Trophoblast cell (in vitro differentiated cells and primary cell): ENCODE measurements around the gene CENPT.
"Not testable (repeated sequence)": the region's sequence is repeated elsewhere in the genome, so short reads cannot be mapped to it uniquely, and the experiment has no call there.

Experiments used
- DNase-seq, 2 donors: peaks; one replicate each; pipeline ENCODE4 v3.0.0-alpha.2; 2016
- H2AFZ ChIP-seq: 2 replicates; pipeline ENCODE4 v1.6.1; 2013; ENCODE audit warnings: low read length, moderate library complexity, mild to moderate bottlenecking; ENCODE audit not compliant: insufficient read depth, poor library complexity
- H2AK5ac ChIP-seq: 2 replicates; pipeline ENCODE4 v1.6.1; 2013; ENCODE audit warnings: mild to moderate bottlenecking, low read length
- H2BK120ac ChIP-seq: 2 replicates; pipeline ENCODE4 v1.6.1; 2013; ENCODE audit warnings: low read length, mild to moderate bottlenecking, moderate library complexity; ENCODE audit not compliant: insufficient read depth, poor library complexity
- H2BK12ac ChIP-seq: 2 replicates; pipeline ENCODE4 v1.6.1; 2013; ENCODE audit warnings: mild to moderate bottlenecking, low read length, moderate library complexity
- H2BK5ac ChIP-seq: 2 replicates; pipeline ENCODE4 v1.6.1; 2013; ENCODE audit warnings: low read length, low read depth, moderate library complexity, mild to moderate bottlenecking; ENCODE audit not compliant: poor library complexity
- H3K14ac ChIP-seq: 2 replicates; pipeline ENCODE4 v1.6.1; 2013; ENCODE audit warnings: mild to moderate bottlenecking, low read length
- H3K18ac ChIP-seq: 2 replicates; pipeline ENCODE4 v1.6.1; 2013; ENCODE audit warnings: mild to moderate bottlenecking, low read length
- H3K23ac ChIP-seq: 2 replicates; pipeline ENCODE4 v1.6.1; 2013; ENCODE audit warnings: low read length
- H3K27ac ChIP-seq: 2 replicates; pipeline ENCODE4 v1.5.1; 2013; ENCODE audit warnings: low read depth, mild to moderate bottlenecking, inconsistent platforms, low read length, moderate library complexity
- H3K27me3 ChIP-seq: 2 replicates; pipeline ENCODE4 v1.6.1; 2013; ENCODE audit warnings: inconsistent platforms, mild to moderate bottlenecking, low read length, moderate library complexity; ENCODE audit not compliant: insufficient read depth
- H3K36me3 ChIP-seq, 2 experiments: 1 replicate in 1 of 2; 2 replicates in 1 of 2; pipeline ENCODE4 v1.6.1; 2013; ENCODE audit warnings: low read length in 2 of 2, mild to moderate bottlenecking in 2 of 2, moderate library complexity in 1 of 2; ENCODE audit not compliant: insufficient read depth in 2 of 2, control insufficient read depth in 1 of 2
- H3K4ac ChIP-seq: 2 replicates; pipeline ENCODE4 v1.6.1; 2013; ENCODE audit warnings: low read depth, mild to moderate bottlenecking, low read length, moderate library complexity
- H3K4me1 ChIP-seq, 2 experiments: 1 replicate in 1 of 2; 2 replicates in 1 of 2; pipeline ENCODE4 v1.6.1; 2013; ENCODE audit warnings: low read length in 2 of 2, mild to moderate bottlenecking in 2 of 2, moderate library complexity in 1 of 2; ENCODE audit not compliant: insufficient read depth in 2 of 2, control insufficient read depth in 1 of 2
- H3K4me2 ChIP-seq: 2 replicates; pipeline ENCODE4 v1.6.1; 2013; ENCODE audit warnings: inconsistent platforms, mild to moderate bottlenecking, low read length, moderate library complexity
- H3K4me3 ChIP-seq: 2 replicates; pipeline ENCODE4 v1.5.1; 2013; ENCODE audit warnings: mild to moderate bottlenecking, low read depth, low read length, inconsistent platforms
- H3K79me1 ChIP-seq: one replicate; pipeline ENCODE4 v1.6.1; 2013; ENCODE audit warnings: low read length
- H3K79me2 ChIP-seq: 2 replicates; pipeline ENCODE4 v1.6.1; 2013; ENCODE audit warnings: low read length, mild to moderate bottlenecking; ENCODE audit not compliant: control insufficient read depth, insufficient read depth, poor library complexity
- H3K9ac ChIP-seq: 2 replicates; pipeline ENCODE4 v1.6.1; 2013; ENCODE audit warnings: mild to moderate bottlenecking, low read length
- H3K9me3 ChIP-seq: 2 replicates; pipeline ENCODE4 v1.6.1; 2013; ENCODE audit warnings: low read depth, mild to moderate bottlenecking, control low read depth, inconsistent platforms, low read length; ENCODE audit not compliant: insufficient read depth
- H4K12ac ChIP-seq: 2 replicates; pipeline ENCODE4 v1.6.1; 2013; ENCODE audit warnings: low read depth, mild to moderate bottlenecking, low read length, moderate library complexity
- H4K8ac ChIP-seq: 2 replicates; pipeline ENCODE4 v1.6.1; 2013; ENCODE audit warnings: low read depth, mild to moderate bottlenecking, low read length, moderate library complexity
- H4K91ac ChIP-seq: one replicate; pipeline ENCODE4 v1.6.1; 2013; ENCODE audit warnings: low read depth, mild to moderate bottlenecking, low read length, moderate library complexity
- WGBS: extraction: QIAGEN DNeasy Blood & Tissue Kit; methylation state at CpG from one replicate; pipeline ENCODE4 v1.1.7; 2013; ENCODE audit warnings: missing lambda C conversion rate; ENCODE audit not compliant: insufficient read length, insufficient coverage; ENCODE audit errors: extremely low coverage; 5-methylcytosine and 5-hydroxymethylcytosine counted together

Gene CENPT

DNA sequence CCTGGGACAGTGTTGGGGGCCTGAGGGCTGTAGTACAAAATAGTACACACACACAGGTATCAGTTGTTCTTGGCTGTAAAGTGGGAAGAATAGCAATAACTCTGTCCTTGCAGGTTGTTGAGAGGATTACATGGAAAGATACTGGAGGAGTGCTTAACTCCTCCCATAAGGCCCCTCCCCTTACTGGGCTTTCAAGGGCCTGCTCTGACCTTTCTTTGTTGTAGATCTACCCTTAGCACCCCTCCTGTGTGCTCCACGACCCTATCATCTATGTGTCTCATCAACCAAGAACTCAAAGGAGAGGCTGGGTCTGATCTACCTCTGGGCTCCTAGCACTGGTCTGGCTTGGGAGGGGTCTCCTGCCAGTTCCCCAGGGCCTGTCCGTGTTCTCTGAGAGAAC, 17.1 kb upstream of the CENPT start:
- no peak overlapping the region for H4K12ac ChIP-seq
- H4K91ac ChIP-seq = no peak overlapping the region
- H2AK5ac ChIP-seq = no peak overlapping the region
- no peaks in the 10 kb centered on the region for H3K9me3 ChIP-seq
- no peak overlapping the region for H2AFZ ChIP-seq
- H3K4me2 ChIP-seq = no peak overlapping the region
- H3K27ac ChIP-seq = no peak overlapping the region
- H3K36me3 ChIP-seq = peaks cover 68 to 85% of the 10 kb centered on the region in 2 experiments
- H3K4ac ChIP-seq = peak overlapping the region; percentile 33
- H3K14ac ChIP-seq = no peak overlapping the region
- no peaks in the 10 kb centered on the region for H3K79me1 ChIP-seq
- no peak overlapping the region for H3K23ac ChIP-seq
- no peak overlapping the region for H3K4me3 ChIP-seq
- no peak overlapping the region for H3K18ac ChIP-seq
- peaks cover 10% of the 10 kb centered on the region for H3K79me2 ChIP-seq
- peaks cover 4 to 8% of the 10 kb centered on the region in 2 experiments for H3K4me1 ChIP-seq
- no peak overlapping the region for H2BK12ac ChIP-seq
- no peak for DNase-seq
- no CpG with 5 or more reads among the region's 2 CpGs for WGBS
- no peak overlapping the region for H2BK5ac ChIP-seq
- no peak overlapping the region for H2BK120ac ChIP-seq
- H4K8ac ChIP-seq = no peak overlapping the region
- no peak overlapping the region for H3K9ac ChIP-seq
- H3K27me3 ChIP-seq = no peaks in the 10 kb centered on the region

DNA sequence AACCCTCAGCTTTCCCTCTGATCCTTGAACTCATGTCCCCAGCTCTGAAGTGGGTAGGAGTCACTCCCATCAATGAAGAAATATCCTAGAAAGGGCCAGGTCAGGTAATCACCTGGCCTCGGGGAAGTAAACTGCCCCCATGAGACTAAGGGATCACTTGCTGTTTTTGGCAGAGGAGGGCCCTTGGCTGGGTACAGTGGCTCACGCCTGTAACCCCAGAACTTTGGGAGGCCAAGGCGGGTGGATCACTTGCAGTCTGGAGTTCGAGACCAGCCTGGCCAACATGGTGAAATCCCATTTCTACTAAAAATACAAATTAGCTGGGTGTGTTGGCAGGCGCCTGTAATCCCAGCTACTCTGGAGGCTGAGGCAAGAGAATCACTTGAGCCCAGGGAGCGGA, 16.6 kb upstream of the CENPT start:
- no CpG with 5 or more reads among the region's 6 CpGs for WGBS
- H3K27me3 ChIP-seq, H4K12ac ChIP-seq, H3K9me3 ChIP-seq, H3K18ac ChIP-seq, H3K23ac ChIP-seq, DNase-seq, H2AK5ac ChIP-seq, H4K8ac ChIP-seq, H2BK120ac ChIP-seq, H4K91ac ChIP-seq, H3K79me1 ChIP-seq, H2AFZ ChIP-seq, H3K9ac ChIP-seq, H2BK5ac ChIP-seq, H3K4me2 ChIP-seq, H3K14ac ChIP-seq, H3K27ac ChIP-seq, H3K4me1 ChIP-seq, H3K4me3 ChIP-seq, H2BK12ac ChIP-seq: not testable (repeated sequence)
- H3K4ac ChIP-seq = peak overlapping the region; percentile 1
- peaks cover 11% of the 10 kb centered on the region for H3K79me2 ChIP-seq
- H3K36me3 ChIP-seq = peaks cover 67 to 80% of the 10 kb centered on the region in 2 experiments

- no peak overlapping the region for H4K12ac ChIP-seq
- H3K18ac ChIP-seq = no peak overlapping the region
- no peak for DNase-seq
- WGBS = no CpG with 5 or more reads among the region's 11 CpGs
- no peak overlapping the region for H4K91ac ChIP-seq
- peaks cover 4 to 8% of the 10 kb centered on the region in 2 experiments for H3K4me1 ChIP-seq
- no peaks in the 10 kb centered on the region for H3K9me3 ChIP-seq
- H3K27ac ChIP-seq = no peak overlapping the region
- H2BK5ac ChIP-seq = no peak overlapping the region
- no peak overlapping the region for H2AFZ ChIP-seq
- peak overlapping the region; percentile 90 for H3K4ac ChIP-seq
- H2AK5ac ChIP-seq = no peak overlapping the region
- peaks cover 57 to 70% of the 10 kb centered on the region in 2 experiments for H3K36me3 ChIP-seq
- no peak overlapping the region for H3K14ac ChIP-seq
- H3K9ac ChIP-seq = no peak overlapping the region
- no peak overlapping the region for H3K23ac ChIP-seq
- H3K79me2 ChIP-seq = peaks cover 16% of the 10 kb centered on the region
- no peak overlapping the region for H2BK12ac ChIP-seq
- H3K4me3 ChIP-seq = no peak overlapping the region
- H2BK120ac ChIP-seq = no peak overlapping the region
- H3K4me2 ChIP-seq = no peak overlapping the region
- no peak overlapping the region for H4K8ac ChIP-seq
- H3K79me1 ChIP-seq = no peaks in the 10 kb centered on the region
- H3K27me3 ChIP-seq = no peaks in the 10 kb centered on the region
Measured at GRCh38 chr16:67862623-67863583, 15.4 kb upstream of the CENPT start.

DNA sequence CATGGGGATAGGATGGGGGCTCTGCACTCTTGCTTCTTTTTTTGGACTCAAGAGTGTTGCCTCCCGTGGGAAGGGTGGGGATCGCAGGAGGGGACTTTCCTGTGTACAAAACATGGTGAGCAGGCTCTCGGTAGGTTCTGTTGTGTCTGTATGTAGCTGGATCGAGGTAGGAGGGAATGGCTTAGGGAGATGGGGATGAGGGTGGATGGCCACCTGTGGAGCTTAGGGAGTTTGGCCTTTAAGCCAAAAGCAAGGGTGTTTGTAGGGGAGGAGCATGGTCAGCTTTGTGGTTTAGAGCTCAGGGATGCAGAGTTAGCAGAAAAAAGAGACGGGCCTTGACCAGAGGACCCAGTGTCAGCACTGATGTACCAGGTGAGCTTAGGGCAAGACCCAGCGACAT, 14.4 kb upstream of the CENPT start:
- Histone ChIP-seq H3K23ac (no peak overlapping the region), H4K91ac (no peak overlapping the region), H2BK12ac (no peak overlapping the region), H3K4me3 (no peak overlapping the region), H3K36me3 (peaks cover 48 to 61% of the 10 kb centered on the region in 2 experiments), H2AFZ (no peak overlapping the region), H2AK5ac (no peak overlapping the region), H3K4me1 (peaks cover 12 to 17% of the 10 kb centered on the region in 2 experiments), H3K9ac (no peak overlapping the region), H3K4me2 (no peak overlapping the region), H3K18ac (no peak overlapping the region), H4K12ac (no peak overlapping the region), H2BK120ac (no peak overlapping the region), H3K9me3 (no peaks in the 10 kb centered on the region), H3K27me3 (no peaks in the 10 kb centered on the region), H3K14ac (no peak overlapping the region), H3K27ac (no peak overlapping the region), H3K4ac (peak overlapping the region; percentile 90), H4K8ac (no peak overlapping the region), H3K79me1 (no peaks in the 10 kb centered on the region), H2BK5ac (no peak overlapping the region), H3K79me2 (peaks cover 21% of the 10 kb centered on the region)
- WGBS = no CpG with 5 or more reads among the region's 6 CpGs
- DNase-seq = no peak
